ENCODE measurements around the gene ASPHD2. TPM values are rescaled to one million over a fixed set of nuclear protein-coding genes. Genes with fewer than 3 reads are reported as not detected.

The ASPHD2 gene
- total and polyA plus RNA-seq, 10 of the 15 experiments (the other 5 are each of a cell fraction or from before 2014, with no cell fraction given), result 1.6 to 10.6 (median 5.2) TPM

DNA sequence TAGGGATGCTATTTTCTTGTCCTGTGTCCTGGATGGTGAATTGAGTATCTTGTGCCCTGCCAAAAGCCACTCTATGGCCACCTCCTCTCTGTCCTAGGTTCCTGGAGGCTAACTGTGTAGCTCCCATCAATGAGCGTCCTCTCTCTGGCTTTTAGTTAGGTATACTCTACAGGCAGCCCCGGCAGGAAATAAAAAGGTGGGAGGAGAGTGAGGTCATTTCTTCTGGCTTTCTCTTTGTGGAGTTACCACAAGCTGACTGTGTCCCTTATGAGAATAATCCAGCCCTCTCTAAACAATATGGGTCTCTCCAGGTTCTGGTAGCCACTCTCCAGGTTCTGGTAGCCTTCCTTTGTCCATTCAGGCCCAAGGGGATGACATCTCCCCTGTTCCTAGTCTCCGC is 11.7 kb upstream of the ASPHD2 start:
- ChIA-PET SMC1A (ENCODE audit: uncharacterized antibody, unreplicated experiment) (no interaction called here), RAD21 (ENCODE audit: unreplicated experiment) (no interaction called here), POLR2A (no interaction called here), CTCF (interaction anchor here (0.6 to 1.0 kb wide), 2 partner anchors 43 to 514 kb away, joined by 3 to 4 read pairs; no protein-coding TSS in a partner anchor)
- no peaks in the 10 kb centered on the region for H3K4me1 ChIP-seq (ENCODE audit: control insufficient read depth, insufficient read depth, low read length)
- no peak overlapping the region for H3K9ac ChIP-seq (ENCODE audit: control insufficient read depth, insufficient read depth, low read length)
- H3K79me2 ChIP-seq (ENCODE audit: control insufficient read depth, insufficient read depth, low read length), result no peaks in the 10 kb centered on the region
- intact Hi-C loops (cut with micrococcal nuclease; ENCODE audit: unreplicated experiment) (no loop called here), in situ Hi-C loops (cut with MboI) (no loop called here)
- BruUV-seq (replicated peaks), result no TSS peak
- no peak overlapping the region for H2AFZ ChIP-seq (ENCODE audit: control insufficient read depth, low read depth, low read length)
- ATAC-seq (no peak), DNase-seq (ENCODE audit: low read depth, low spot score) (no peak), FAIRE-seq (no peak)
- H4K20me1 ChIP-seq (ENCODE audit: control insufficient read depth, insufficient read depth), result no peaks in the 10 kb centered on the region
- 31% methylated on average over 3 of the region's 3 CpGs for WGBS (ENCODE audit: insufficient coverage, insufficient replicate concordance, low lambda C conversion rate, missing lambda C conversion rate)
- no peak overlapping the region for H3K4me3 ChIP-seq
- no peaks in the 10 kb centered on the region; the same call in 2 of the 3 replicates for H3K9me3 ChIP-seq (replicated peaks; ENCODE audit: control insufficient read depth, insufficient read depth, low read length)
- no peak overlapping the region for H3K27ac ChIP-seq (ENCODE audit: control insufficient read depth, insufficient read depth)
- peaks cover 0 to 1% of the 10 kb centered on the region in 2 experiments; a peak in 3 of 4 replicates for H3K27me3 ChIP-seq (replicated peaks in 1 of 2; ENCODE audit: control insufficient read depth in 2 of 2, insufficient read depth in 2 of 2, low read length in 1 of 2)
- H3K4me2 ChIP-seq (ENCODE audit: control insufficient read depth, insufficient read depth), result no peak overlapping the region
- H3K36me3 ChIP-seq (ENCODE audit: control insufficient read depth in 2 of 2, insufficient read depth in 2 of 2, low read length in 1 of 2), result no peaks in the 10 kb centered on the region
- TF ChIP-seq SIX5 (IDR thresholded peaks at IDR 0.05; ENCODE audit: low read depth, low read length, severe bottlenecking) (no peak), YBX1 (IDR thresholded peaks at IDR 0.05) (no peak), KLF5 (IDR thresholded peaks at IDR 0.05; ENCODE audit: partially characterized antibody) (no peak), RB1 (IDR thresholded peaks at IDR 0.05; ENCODE audit: borderline replicate concordance) (no peak), ETV6 (conservative IDR thresholded peaks at IDR 0.05 in 1 of 2, IDR thresholded peaks at IDR 0.05 in 1 of 2; ENCODE audit: borderline replicate concordance in 1 of 2, low read depth in 1 of 2) (no peak), TBL1XR1 (IDR thresholded peaks at IDR 0.05; ENCODE audit: low read depth, low read length) (no peak), SUZ12 (IDR thresholded peaks at IDR 0.05; ENCODE audit: unreplicated experiment) (no peak), ATF7 (IDR thresholded peaks at IDR 0.05; ENCODE audit: low read depth) (no peak), CHD2 (IDR thresholded peaks at IDR 0.05; ENCODE audit: borderline replicate concordance, low read depth, low read length) (no peak), POU2F2 (IDR thresholded peaks at IDR 0.05; ENCODE audit: borderline replicate concordance, low read depth, low read length) (no peak), ESRRA (IDR thresholded peaks at IDR 0.05; ENCODE audit: low read length) (no peak), NR2F1 (conservative IDR thresholded peaks at IDR 0.05) (no peak), LARP7 (IDR thresholded peaks at IDR 0.05) (no peak), FOS (IDR thresholded peaks at IDR 0.05; ENCODE audit: borderline replicate concordance, extremely low read depth, insufficient read length) (no peak), HDAC6 (IDR thresholded peaks at IDR 0.05; ENCODE audit: unreplicated experiment) (no peak)
- TF ChIP-seq, protein P1, sequence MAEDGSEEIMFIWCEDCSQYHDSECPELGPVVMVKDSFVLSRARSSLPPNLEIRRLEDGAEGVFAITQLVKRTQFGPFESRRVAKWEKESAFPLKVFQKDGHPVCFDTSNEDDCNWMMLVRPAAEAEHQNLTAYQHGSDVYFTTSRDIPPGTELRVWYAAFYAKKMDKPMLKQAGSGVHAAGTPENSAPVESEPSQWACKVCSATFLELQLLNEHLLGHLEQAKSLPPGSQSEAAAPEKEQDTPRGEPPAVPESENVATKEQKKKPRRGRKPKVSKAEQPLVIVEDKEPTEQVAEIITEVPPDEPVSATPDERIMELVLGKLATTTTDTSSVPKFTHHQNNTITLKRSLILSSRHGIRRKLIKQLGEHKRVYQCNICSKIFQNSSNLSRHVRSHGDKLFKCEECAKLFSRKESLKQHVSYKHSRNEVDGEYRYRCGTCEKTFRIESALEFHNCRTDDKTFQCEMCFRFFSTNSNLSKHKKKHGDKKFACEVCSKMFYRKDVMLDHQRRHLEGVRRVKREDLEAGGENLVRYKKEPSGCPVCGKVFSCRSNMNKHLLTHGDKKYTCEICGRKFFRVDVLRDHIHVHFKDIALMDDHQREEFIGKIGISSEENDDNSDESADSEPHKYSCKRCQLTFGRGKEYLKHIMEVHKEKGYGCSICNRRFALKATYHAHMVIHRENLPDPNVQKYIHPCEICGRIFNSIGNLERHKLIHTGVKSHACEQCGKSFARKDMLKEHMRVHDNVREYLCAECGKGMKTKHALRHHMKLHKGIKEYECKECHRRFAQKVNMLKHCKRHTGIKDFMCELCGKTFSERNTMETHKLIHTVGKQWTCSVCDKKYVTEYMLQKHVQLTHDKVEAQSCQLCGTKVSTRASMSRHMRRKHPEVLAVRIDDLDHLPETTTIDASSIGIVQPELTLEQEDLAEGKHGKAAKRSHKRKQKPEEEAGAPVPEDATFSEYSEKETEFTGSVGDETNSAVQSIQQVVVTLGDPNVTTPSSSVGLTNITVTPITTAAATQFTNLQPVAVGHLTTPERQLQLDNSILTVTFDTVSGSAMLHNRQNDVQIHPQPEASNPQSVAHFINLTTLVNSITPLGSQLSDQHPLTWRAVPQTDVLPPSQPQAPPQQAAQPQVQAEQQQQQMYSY (CRISPR knock-in tag; IDR thresholded peaks at IDR 0.05), result no peak
- TF ChIP-seq, protein P2, sequence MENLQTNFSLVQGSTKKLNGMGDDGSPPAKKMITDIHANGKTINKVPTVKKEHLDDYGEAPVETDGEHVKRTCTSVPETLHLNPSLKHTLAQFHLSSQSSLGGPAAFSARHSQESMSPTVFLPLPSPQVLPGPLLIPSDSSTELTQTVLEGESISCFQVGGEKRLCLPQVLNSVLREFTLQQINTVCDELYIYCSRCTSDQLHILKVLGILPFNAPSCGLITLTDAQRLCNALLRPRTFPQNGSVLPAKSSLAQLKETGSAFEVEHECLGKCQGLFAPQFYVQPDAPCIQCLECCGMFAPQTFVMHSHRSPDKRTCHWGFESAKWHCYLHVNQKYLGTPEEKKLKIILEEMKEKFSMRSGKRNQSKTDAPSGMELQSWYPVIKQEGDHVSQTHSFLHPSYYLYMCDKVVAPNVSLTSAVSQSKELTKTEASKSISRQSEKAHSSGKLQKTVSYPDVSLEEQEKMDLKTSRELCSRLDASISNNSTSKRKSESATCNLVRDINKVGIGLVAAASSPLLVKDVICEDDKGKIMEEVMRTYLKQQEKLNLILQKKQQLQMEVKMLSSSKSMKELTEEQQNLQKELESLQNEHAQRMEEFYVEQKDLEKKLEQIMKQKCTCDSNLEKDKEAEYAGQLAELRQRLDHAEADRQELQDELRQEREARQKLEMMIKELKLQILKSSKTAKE (IDR thresholded peaks at IDR 0.05; ENCODE audit: low read depth, poor library complexity, severe bottlenecking), result no peak
